CD4-positive, CD25-positive, alpha-beta regulatory T cell (primary cell): ENCODE results near the gene L3MBTL4. TPM values are rescaled to one million over a fixed set of nuclear protein-coding genes. Genes with fewer than 3 reads are reported as not detected.

Experiments
- ATAC-seq, 2 donors: fragments of 150-1000 bp; cut with Tn5 transposase; one replicate each; pipeline ENCODE4 v1.10.0; 2021; ENCODE audit warnings: low read depth in 2 of 2, moderate number of reproducible peaks in 2 of 2, moderate library complexity in 1 of 2
- DNase-seq, 3 donors: peaks; one replicate each; pipeline versions ENCODE4 v3.0.0 to v3.0.0-alpha.2; 2012 to 2022; ENCODE audit warnings: mixed read lengths in 1 of 3
- H3K27ac ChIP-seq: one replicate; pipeline ENCODE4 v1.7.0; 2013; ENCODE audit warnings: mild to moderate bottlenecking, low read length; ENCODE audit not compliant: insufficient read depth, poor library complexity, severe bottlenecking
- H3K27me3 ChIP-seq: one replicate; pipeline ENCODE4 v1.7.0; 2013; ENCODE audit warnings: low read length; ENCODE audit not compliant: control insufficient read depth, insufficient read depth
- H3K36me3 ChIP-seq: one replicate; pipeline ENCODE4 v1.7.0; 2013; ENCODE audit warnings: mild to moderate bottlenecking, low read length, moderate library complexity; ENCODE audit not compliant: control insufficient read depth, insufficient read depth
- H3K4me1 ChIP-seq: 2 replicates; pipeline ENCODE4 v1.7.0; 2013; ENCODE audit warnings: mild to moderate bottlenecking, low read length; ENCODE audit not compliant: insufficient read depth, control insufficient read depth, poor library complexity, severe bottlenecking
- H3K4me3 ChIP-seq: one replicate; pipeline ENCODE4 v1.7.0; 2013; ENCODE audit warnings: low read depth, mild to moderate bottlenecking, low read length, moderate library complexity
- H3K9me3 ChIP-seq, 2 experiments: 1 replicate in 1 of 2; 2 replicates in 1 of 2; pipeline ENCODE4 v1.7.0; 2013; ENCODE audit warnings: low read length in 2 of 2, mild to moderate bottlenecking in 1 of 2, moderate library complexity in 1 of 2; ENCODE audit not compliant: control insufficient read depth in 2 of 2
- H3K27ac Mint-ChIP-seq, 3 donors: one replicate each; pipeline ENCODE4 v1.8.0; 2020 to 2022; ENCODE audit warnings: mild to moderate bottlenecking in 3 of 3, mixed read lengths in 3 of 3, moderate library complexity in 2 of 3
- H3K27me3 Mint-ChIP-seq: one replicate; pipeline ENCODE4 v1.8.0; 2022; ENCODE audit warnings: mild to moderate bottlenecking, mixed read lengths
- H3K36me3 Mint-ChIP-seq: one replicate; pipeline ENCODE4 v1.8.0; 2020; ENCODE audit warnings: mixed read lengths
- H3K4me1 Mint-ChIP-seq, 4 donors: one replicate each; pipeline ENCODE4 v1.8.0; 2020 to 2022; ENCODE audit warnings: mixed read lengths in 4 of 4, mild to moderate bottlenecking in 1 of 4
- H3K4me3 Mint-ChIP-seq, 4 donors: one replicate each; pipeline ENCODE4 v1.8.0; 2020 to 2022; ENCODE audit warnings: mild to moderate bottlenecking in 4 of 4, mixed read lengths in 4 of 4, moderate library complexity in 3 of 4
- H3K9me3 Mint-ChIP-seq, 7 donors: one replicate each; pipeline ENCODE4 v1.8.0; 2020 to 2022; ENCODE audit warnings: mixed read lengths in 7 of 7, mild to moderate bottlenecking in 3 of 7, moderate library complexity in 2 of 7
- polyA plus RNA-seq, 4 donors: library from polyadenylated mRNA; unstranded; fragments of 300-500 nt; fragmentation: Illumina TruSeq; gene quantifications; one replicate each; pipeline ENCODE4 v1.2.3, GENCODE V29; 2021
- total RNA-seq: library from RNA; stranded (reverse); gene quantifications from one replicate; pipeline ENCODE4 v1.2.3, GENCODE V29; 2022

The L3MBTL4 gene
- total and polyA plus RNA-seq, 5 donors from 2014 or later: 2.1 TPM; not detected in 4

DNA sequence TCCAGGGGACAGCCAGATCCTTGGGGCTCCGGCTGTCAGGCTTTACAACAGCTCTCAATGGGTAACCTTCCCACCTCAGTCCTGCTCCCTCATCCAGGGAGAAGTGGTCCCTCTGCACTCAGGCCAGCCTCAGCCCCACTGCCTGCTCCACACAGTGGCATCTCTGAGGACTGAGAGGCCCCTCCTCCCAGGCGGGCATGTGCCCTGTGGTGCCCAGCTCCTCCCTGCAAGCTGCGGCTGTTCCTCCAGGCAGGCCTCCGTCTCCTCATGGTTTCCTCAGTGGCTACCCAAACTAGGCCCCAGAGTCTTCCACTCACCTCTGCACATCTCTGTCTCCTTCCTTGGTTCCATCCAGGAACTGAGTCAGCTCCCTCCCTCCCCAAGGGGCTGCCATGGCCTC lies 437.7 kb downstream of the L3MBTL4 start:
- Mint-ChIP-seq H3K36me3 (no peaks in the 10 kb centered on the region), H3K27ac (no peak overlapping the region)
- H3K36me3 ChIP-seq: no peaks in the 10 kb centered on the region

GRCh38 chr18:5975111-5976002 lies 439.4 kb downstream of the L3MBTL4 start:
- no peaks in the 10 kb centered on the region for H3K4me1 ChIP-seq
- no peak overlapping the region for H3K4me3 ChIP-seq
- Mint-ChIP-seq H3K27me3 (no peaks in the 10 kb centered on the region), H3K4me3 (no peak overlapping the region), H3K4me1 (no peaks in the 10 kb centered on the region), H3K36me3 (no peaks in the 10 kb centered on the region), H3K9me3 (peaks cover 0 to 4% (median 0%) of the 10 kb centered on the region in 7 donors), H3K27ac (no peak overlapping the region)
- H3K27ac ChIP-seq: no peak overlapping the region
- ATAC-seq: no peak
- H3K27me3 ChIP-seq: no peaks in the 10 kb centered on the region
- DNase-seq: no peak
- H3K36me3 ChIP-seq: no peaks in the 10 kb centered on the region
- no peaks in the 10 kb centered on the region for H3K9me3 ChIP-seq

More for the DNA sequence above, 437.7 kb downstream of the L3MBTL4 start:
- H3K9me3 Mint-ChIP-seq: peaks cover 0 to 4% (median 0%) of the 10 kb centered on the region in 7 donors
- no peak for DNase-seq
- no peaks in the 10 kb centered on the region for H3K4me1 Mint-ChIP-seq
- Histone ChIP-seq H3K9me3 (no peaks in the 10 kb centered on the region), H3K4me1 (no peaks in the 10 kb centered on the region), H3K4me3 (no peak overlapping the region), H3K27me3 (no peaks in the 10 kb centered on the region), H3K27ac (no peak overlapping the region)
- H3K4me3 Mint-ChIP-seq: no peak overlapping the region
- no peaks in the 10 kb centered on the region for H3K27me3 Mint-ChIP-seq
- ATAC-seq: no peak

DNA sequence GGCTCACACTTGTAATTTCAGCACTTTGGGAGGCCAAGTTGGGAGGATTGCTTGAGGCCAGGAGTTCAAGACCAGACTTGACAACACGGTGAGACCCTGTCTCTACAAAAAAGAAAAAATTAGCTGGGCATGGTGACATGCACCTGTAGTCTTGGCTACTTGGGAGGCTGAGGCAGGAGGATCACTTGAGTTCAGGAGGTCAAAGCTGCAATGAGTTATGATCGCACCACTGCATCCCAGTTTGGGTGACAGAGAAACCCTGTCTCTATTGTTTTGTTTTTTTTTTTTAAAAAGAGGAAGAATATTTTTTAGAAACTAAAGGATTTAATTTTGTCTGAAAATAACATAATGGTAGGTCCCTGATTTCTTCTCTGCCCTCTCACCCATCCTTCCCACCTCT lies 440.0 kb downstream of the L3MBTL4 start:
- no peaks in the 10 kb centered on the region for H3K36me3 Mint-ChIP-seq
- Histone ChIP-seq H3K36me3 (no peaks in the 10 kb centered on the region), H3K4me1 (no peaks in the 10 kb centered on the region), H3K4me3 (no peak overlapping the region), H3K27ac (no peak overlapping the region), H3K9me3 (no peaks in the 10 kb centered on the region), H3K27me3 (no peaks in the 10 kb centered on the region)
- no peak overlapping the region for H3K4me3 Mint-ChIP-seq
- DNase-seq (no peak), ATAC-seq (no peak)
- H3K27me3 Mint-ChIP-seq: no peaks in the 10 kb centered on the region
- H3K4me1 Mint-ChIP-seq: no peaks in the 10 kb centered on the region
- H3K27ac Mint-ChIP-seq: no peak overlapping the region
- H3K9me3 Mint-ChIP-seq: peaks cover 0 to 4% (median 0%) of the 10 kb centered on the region in 7 donors

DNA sequence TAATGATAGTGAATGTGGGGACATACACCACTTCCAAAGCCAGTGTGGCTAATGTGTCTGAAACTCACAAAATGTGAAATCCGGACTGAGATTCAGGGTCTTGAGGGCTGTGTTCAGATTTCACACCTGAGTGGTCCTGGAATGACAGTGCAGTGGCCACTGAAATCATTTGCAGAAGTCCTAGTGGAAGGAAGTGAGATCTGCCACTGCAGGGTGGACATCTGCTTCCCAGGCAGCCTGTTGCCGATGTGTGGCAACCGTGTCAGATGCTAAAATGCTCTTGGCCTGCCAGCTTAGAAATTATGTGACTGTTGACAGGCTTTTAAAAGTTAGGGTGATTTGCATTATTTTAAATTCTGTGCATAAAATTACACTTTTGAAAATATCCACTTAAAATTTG lies 441.6 kb downstream of the L3MBTL4 start:
- H3K9me3 ChIP-seq: no peaks in the 10 kb centered on the region
- no peak for ATAC-seq
- no peaks in the 10 kb centered on the region for H3K36me3 ChIP-seq
- no peaks in the 10 kb centered on the region for H3K27me3 ChIP-seq
- H3K9me3 Mint-ChIP-seq: peaks cover 0 to 1% (median 0%) of the 10 kb centered on the region in 7 donors
- no peaks in the 10 kb centered on the region for H3K4me1 ChIP-seq
- no peaks in the 10 kb centered on the region for H3K36me3 Mint-ChIP-seq
- no peak overlapping the region for H3K4me3 ChIP-seq
- DNase-seq: no peak
- H3K27ac ChIP-seq: no peak overlapping the region
- H3K27me3 Mint-ChIP-seq: no peaks in the 10 kb centered on the region
- no peak overlapping the region for H3K27ac Mint-ChIP-seq
- H3K4me3 Mint-ChIP-seq: no peak overlapping the region
- H3K4me1 Mint-ChIP-seq: no peaks in the 10 kb centered on the region

GRCh38 chr18:5972298-5972697 lies 442.4 kb downstream of the L3MBTL4 start:
- ATAC-seq (no peak), DNase-seq (no peak)
- H3K9me3 Mint-ChIP-seq: peaks cover 0 to 1% (median 0%) of the 10 kb centered on the region in 7 donors
- no peaks in the 10 kb centered on the region for H3K4me1 Mint-ChIP-seq
- no peaks in the 10 kb centered on the region for H3K36me3 Mint-ChIP-seq
- H3K36me3 ChIP-seq: no peaks in the 10 kb centered on the region
- no peaks in the 10 kb centered on the region for H3K27me3 Mint-ChIP-seq
- H3K4me3 Mint-ChIP-seq: no peak overlapping the region
- H3K27ac ChIP-seq: no peak overlapping the region
- no peaks in the 10 kb centered on the region for H3K27me3 ChIP-seq
- H3K4me1 ChIP-seq: no peaks in the 10 kb centered on the region
- H3K27ac Mint-ChIP-seq: no peak overlapping the region
- H3K9me3 ChIP-seq: no peaks in the 10 kb centered on the region
- no peak overlapping the region for H3K4me3 ChIP-seq

DNA sequence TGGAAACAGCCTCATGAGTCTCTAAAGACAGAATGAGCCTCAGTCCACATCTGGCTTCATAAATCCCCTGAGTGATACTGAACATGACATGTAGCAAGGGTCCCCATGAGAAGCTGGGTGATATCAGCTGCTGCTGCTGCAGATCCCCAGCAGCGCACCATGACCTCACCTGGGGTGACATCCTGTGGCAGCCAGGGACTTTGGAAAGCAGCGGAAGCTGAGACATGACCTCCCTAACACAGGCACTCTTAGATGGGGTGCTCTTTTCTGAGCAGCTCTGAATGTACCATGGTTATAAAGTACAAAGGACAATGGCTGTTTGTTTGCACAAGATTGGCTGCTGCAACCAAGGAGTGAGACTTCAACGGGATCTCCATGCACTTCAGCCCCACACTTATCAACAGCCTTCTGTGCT lies 444.7 kb downstream of the L3MBTL4 start:
- Histone ChIP-seq H3K4me1 (no peaks in the 10 kb centered on the region), H3K36me3 (no peaks in the 10 kb centered on the region), H3K4me3 (no peak overlapping the region), H3K9me3 (no peaks in the 10 kb centered on the region), H3K27ac (no peak overlapping the region), H3K27me3 (no peaks in the 10 kb centered on the region)
- peaks cover 0 to 1% (median 0%) of the 10 kb centered on the region in 7 donors for H3K9me3 Mint-ChIP-seq
- no peaks in the 10 kb centered on the region for H3K36me3 Mint-ChIP-seq
- H3K27me3 Mint-ChIP-seq: no peaks in the 10 kb centered on the region
- ATAC-seq (no peak), DNase-seq (peak in 1 of 3 donors; percentile 3)
- peaks cover 0 to 8% (median 0%) of the 10 kb centered on the region in 4 donors for H3K4me1 Mint-ChIP-seq
- no peak overlapping the region for H3K27ac Mint-ChIP-seq
- no peak overlapping the region for H3K4me3 Mint-ChIP-seq

GRCh38 chr18:5969355-5969988 lies 445.2 kb downstream of the L3MBTL4 start:
- H3K9me3 ChIP-seq: no peaks in the 10 kb centered on the region
- ATAC-seq (no peak), DNase-seq (no peak)
- no peak overlapping the region for H3K27ac Mint-ChIP-seq
- H3K36me3 Mint-ChIP-seq: no peaks in the 10 kb centered on the region
- no peak overlapping the region for H3K4me3 Mint-ChIP-seq
- H3K36me3 ChIP-seq: no peaks in the 10 kb centered on the region
- peaks cover 0 to 10% (median 0%) of the 10 kb centered on the region in 4 donors for H3K4me1 Mint-ChIP-seq
- peaks cover 0 to 1% (median 0%) of the 10 kb centered on the region in 7 donors for H3K9me3 Mint-ChIP-seq
- no peak overlapping the region for H3K27ac ChIP-seq
- H3K27me3 ChIP-seq: no peaks in the 10 kb centered on the region
- no peaks in the 10 kb centered on the region for H3K4me1 ChIP-seq
- H3K4me3 ChIP-seq: no peak overlapping the region
- no peaks in the 10 kb centered on the region for H3K27me3 Mint-ChIP-seq
